Measurements from ENCODE around the gene VSIG4. TPM values are rescaled to one million over a fixed set of nuclear protein-coding genes. Genes with fewer than 3 reads are reported as not detected.
A peak's percentile ranks its signal among the peaks of the same experiment; 100 is the strongest.

VSIG4 gene
- total RNA-seq, 1 donor from 2014 or later, result 45.0 TPM

DNA sequence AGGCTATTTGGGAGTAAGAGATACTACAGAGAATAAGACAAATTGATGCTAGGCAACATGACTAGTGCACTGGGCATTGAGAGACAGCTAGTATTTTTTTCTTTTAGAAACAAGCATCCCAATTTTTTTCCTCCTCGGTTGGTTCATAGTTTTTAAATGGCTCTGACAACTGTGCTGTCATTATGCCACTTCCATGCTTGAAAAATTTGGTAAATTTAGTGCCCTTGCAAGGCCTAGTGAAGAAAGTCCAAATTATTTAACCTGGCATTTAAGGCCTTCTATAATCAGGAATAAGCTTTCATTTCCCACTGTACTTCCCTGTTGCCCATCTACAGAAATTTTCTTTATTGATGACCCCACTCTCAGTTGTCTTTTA is 15.8 kb downstream of the VSIG4 start:
- DNase-seq (ENCODE audit: low spot score), result no peak

- no peak for DNase-seq (ENCODE audit: low spot score)
These were observed 16.3 kb downstream of the VSIG4 start for GRCh38 chrX:66023385-66024091.

GRCh38 chrX:66022632-66023384 is 17.1 kb downstream of the VSIG4 start:
- no peak for DNase-seq (ENCODE audit: low spot score)

DNA sequence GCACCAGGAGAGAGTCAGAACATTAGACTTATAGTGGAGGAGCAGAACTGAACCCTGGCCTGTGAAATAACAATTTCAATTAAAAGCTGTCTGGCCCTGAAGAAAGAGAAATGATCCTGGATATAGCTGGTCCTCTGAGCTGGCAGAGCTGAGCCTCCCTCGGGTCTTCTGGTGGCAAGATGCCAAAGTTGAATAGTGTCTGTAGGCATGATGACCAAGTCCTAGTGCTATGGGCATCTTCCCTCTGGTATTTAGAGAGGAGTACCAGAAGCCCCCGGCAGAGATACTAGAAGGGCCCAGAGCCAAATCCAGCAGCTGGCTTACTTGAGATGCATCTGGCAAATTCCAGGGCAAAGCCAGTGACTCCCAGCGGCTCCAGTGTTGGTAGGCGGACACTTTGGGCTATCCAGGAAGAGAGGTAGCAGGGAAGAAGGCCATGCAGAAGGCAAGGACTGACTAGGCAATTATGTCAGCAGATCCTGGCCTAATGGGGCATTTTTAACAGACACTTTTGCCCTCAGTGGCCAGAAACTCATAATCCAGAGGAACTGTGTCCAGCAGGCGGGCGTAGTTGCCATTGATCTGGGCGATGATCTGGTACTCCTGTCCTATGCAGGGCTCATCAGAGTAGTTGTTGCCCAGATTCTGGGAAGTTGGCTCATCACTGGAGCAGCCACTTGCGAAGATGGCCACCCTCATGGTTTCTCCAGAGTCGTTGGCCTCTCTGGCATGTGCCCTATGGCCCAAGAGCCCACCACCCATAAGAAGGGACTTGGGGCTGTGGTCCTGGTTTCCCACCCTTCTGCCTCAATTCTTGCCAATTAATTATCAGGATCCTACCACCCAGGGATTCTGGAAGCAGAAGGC is 17.9 kb downstream of the VSIG4 start:
- DNase-seq (ENCODE audit: low spot score), result no peak

GRCh38 chrX:66021401-66021764 is 18.5 kb downstream of the VSIG4 start:
- DNase-seq (ENCODE audit: low spot score), result no peak

GRCh38 chrX:66020631-66021334 is 19.1 kb downstream of the VSIG4 start:
- no peak for DNase-seq (ENCODE audit: low spot score)

- peak; percentile 5 for DNase-seq (ENCODE audit: low spot score)
These were observed 19.9 kb downstream of the VSIG4 start for GRCh38 chrX:66019974-66020373.

GRCh38 chrX:66019310-66019652 is 20.6 kb downstream of the VSIG4 start:
- no peak for DNase-seq (ENCODE audit: low spot score)

DNA sequence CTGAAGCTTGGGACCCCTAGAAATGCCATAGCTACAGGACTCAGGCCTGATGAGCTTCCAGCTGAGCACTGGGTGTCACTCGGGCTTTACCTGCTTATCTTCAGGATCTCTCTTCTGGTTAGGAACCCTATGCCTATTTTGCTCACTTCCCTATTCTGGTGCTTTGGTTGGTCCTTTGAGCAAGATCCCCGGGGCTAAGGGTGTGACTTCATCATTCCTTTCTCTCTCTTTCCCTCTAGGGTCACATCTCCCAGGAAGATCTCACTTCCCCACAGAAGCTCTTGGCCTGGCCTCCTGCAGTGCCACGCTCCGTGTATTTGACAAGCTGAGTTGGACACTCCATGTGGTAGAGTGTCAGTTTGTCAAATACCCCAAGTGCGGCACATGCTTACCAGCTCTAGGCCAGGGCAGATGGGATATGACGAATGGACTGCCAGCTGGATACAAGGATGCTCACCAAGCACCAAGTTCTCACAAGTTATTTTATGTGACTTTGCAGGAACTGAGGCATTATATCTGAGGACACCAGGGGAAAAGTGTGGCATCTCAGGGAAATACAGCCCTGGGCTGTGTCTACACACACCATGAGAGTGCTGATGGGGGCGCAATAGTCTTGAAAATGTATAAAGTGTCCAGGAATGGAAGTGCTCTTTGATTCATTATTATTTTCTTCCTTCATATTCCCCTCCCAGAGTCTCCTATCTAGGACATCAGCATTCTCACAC is 21.1 kb downstream of the VSIG4 start:
- no peak for DNase-seq (ENCODE audit: low spot score)

GRCh38 chrX:66017659-66018170 is 22.2 kb downstream of the VSIG4 start:
- no peak for DNase-seq (ENCODE audit: low spot score)

DNA sequence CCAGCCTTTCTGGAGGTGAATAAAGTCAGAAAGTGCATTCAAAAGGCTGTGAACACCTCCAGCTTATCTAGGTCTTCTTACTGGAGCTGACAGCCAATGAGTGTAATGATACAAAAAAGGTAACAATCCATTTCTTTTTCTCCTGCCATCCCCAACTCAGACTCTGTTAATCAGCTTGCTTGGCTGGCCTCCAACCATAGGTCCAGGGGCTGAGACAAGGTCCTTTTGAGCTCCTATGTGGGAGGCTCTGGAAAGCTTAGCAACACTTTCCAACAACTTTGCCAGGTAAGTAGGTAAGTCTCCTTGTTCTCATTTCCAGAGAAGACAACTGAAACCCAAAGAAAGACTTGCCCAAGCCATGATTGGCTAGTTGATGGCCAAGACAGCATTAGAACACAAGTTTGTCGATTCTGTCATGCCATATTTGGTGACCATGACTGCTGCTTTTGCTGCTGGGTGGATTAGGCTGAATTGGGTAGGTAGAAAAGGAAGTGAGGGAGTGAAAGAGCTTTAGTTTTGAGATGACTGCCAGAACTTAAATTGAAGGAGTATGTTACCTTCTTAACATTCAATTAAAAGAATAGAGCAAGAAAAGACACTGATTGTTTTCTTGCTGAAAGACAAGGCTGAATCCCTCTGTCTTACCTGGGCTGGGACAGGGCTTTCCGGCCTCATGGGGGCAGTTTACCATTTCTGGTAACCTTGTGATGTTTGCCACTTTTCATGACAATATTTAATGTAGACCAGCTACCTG is 22.8 kb downstream of the VSIG4 start:
- DNase-seq (ENCODE audit: low spot score), result no peak

- no peak for DNase-seq (ENCODE audit: low spot score)
These were observed 23.8 kb downstream of the VSIG4 start for GRCh38 chrX:66015900-66016689.

DNA sequence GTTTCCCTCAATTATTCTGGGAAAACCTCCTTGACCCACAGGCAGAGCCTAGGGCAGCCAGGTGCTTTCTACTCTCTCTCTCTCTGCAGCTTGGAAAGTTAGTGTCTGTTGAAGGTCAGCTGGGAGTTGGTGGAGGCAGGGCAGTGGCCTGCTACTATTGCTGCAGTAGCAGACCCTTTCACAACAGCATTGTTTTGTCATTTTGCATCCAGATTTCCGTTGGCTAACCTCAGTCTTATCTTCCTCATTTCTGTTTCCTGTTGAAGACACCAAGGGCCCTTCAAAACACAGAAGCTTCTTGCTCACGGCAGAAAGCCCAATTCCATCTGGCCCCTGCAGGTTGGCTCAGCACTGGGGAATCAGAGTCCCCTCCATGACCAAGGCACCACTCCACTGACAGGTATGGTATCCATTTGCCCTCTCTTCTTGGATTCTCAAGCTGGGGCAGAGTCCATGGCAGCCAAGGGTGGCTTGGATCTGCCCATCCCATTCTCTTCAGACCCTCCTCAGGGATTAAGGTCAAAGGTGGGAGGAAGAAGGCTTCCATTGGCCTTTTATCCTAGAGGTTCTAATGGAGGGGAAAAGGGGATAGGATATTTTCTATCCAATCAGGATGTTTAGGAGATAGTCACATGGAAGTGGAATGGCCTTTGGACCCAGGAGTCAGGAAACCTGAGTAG is 24.6 kb downstream of the VSIG4 start:
- peak; percentile 20 for DNase-seq (ENCODE audit: low spot score)

- no peak for DNase-seq (ENCODE audit: low spot score)
These were observed 25.3 kb downstream of the VSIG4 start for GRCh38 chrX:66014556-66014955.

DNA sequence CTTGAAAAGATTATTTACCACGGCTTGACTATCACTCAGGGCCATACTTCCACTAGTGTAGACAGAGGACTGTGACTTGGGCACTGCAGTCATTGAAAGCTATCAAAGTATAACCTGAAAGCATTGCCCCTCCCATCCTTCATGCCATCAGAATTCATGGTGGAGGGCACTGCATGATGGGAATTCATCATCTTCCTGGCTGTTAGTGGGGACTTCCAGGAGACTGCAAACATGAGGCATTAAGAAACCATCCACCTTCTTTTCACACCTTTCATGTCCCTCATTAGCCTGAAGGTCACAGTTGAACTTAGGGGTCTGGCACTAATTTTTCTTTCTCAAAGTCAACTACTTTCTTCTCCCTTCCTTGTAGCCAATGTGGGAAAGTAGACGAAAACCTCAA is 25.8 kb downstream of the VSIG4 start:
- DNase-seq (ENCODE audit: low spot score), result no peak

DNA sequence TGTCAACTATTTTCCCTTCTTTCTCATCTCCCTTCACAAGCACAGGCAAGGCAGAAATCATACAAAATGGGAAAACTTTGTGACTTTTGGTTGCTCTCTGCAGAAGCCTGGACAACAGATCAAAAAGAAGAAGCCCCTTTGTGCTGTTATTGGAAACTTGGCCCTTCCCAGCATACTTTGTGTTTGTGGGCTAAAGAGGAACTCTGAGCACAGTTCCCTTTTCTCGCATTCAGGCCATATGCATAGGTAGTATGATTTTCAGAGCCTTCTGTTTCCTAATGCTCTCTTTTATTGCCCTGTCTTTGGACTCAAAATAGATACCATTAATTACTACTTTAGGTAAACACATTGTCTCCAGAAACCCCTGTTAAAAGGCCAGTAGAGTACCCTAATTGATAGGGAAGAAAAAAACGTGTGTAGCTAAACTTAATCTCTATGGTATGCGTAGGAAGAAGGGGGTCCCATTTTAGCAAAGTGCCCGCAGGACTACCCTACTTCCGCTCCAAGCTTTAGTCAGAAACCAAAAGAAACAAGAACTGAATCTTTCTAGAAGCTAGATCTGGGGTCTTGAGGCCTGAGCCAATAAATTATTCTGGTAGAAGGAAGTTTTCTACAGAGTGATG is 26.6 kb downstream of the VSIG4 start:
- DNase-seq (ENCODE audit: low spot score), result no peak

GRCh38 chrX:66012094-66012534 is 27.8 kb downstream of the VSIG4 start:
- no peak for DNase-seq (ENCODE audit: low spot score)

DNA sequence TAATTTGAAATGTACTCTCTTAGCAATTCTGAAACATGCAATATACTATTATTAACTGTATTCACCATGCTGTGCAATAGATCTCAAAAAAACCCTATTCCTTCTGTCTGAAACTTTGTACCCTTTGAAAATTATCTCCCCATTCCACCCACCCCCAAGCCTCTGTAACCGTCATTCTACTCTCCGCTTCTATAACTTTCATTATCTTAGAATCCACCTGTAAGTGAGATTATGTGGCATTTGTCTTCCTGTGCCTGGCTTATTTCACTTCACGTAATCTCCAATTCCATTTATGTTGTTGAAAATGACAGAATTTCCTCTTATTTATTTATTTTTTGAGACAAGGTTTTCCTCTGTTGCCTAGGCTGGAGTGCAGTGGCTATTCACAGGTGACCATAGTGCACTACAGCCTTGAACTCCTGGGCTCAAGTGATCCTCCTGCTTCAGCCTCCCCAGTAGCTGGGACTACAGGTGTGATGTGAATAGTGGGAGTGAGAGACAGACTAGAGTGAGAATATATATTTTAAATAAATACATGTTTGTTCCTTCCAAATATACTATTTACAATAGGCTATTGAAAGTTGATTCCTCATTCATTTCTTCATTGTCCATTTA is 30.5 kb downstream of the VSIG4 start:
- DNase-seq (ENCODE audit: low spot score), result no peak

Measured in umbilical cord (tissue), 2 donors.